HG02623 (cell line): ENCODE data around the gene ZNF670.
A peak's percentile ranks its signal among the peaks of the same experiment; 100 is the strongest.

Experiments used
- ATAC-seq: cut with Tn5 transposase; IDR thresholded peaks from one replicate; pipeline ENCODE4 v1.9.1; 2021; ENCODE audit warnings: moderate library complexity; ENCODE audit not compliant: unreplicated experiment

ZNF670 gene

DNA sequence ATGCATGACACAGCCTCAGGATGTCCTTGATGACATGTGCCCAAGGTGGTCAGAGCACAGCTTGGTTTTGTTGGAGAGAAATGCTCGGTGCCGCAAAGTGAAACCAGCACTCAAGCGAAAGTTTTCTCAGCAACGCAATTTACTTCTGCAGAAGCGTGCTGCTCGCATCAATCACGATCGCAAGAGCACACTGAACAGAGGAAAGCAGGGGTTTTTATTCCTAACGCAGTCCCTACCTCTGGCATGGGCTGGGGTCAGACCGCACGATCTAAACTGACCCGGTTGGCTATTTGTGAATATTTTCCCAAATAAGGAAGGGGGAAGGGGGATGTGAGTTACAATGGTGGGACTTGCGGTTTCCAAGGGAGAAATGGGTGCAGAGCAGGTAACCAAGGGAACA, 26.4 kb upstream of the ZNF670 start:
- ATAC-seq = no peak

DNA sequence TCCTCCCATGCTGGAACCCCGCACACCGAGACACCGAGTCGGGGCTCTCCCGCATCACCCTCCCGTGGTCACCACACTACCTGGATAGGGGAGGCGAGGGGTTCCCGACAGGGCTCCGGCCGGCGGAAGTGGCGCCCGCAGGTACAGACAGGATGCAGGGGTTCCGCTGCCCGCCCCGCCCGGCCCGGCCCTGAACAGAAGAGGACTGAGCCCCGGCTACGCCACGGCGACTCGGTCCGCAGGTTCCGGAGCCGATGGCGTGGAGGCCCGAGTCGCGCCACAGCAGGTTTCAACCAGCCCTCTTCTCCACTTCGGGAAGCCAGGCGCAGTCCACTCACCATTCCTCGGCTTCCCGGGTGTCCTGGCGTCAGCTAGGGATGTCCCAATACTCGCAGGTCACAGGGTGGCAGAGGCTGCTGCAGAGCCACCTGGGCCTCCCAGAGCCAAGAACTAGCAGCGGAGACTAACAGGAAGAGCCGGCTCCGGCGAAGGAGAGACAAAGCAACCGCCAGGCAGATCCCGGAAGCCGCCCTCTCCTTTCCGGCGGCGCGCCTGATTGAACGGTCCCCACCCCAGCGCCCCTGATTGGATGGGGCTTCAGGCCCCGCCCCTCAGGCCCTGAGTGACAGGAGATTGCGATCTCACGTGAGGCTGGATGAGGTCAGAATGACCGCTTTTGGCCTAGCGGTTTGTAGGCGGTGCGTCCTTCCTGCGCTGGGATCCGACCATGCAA, 25.4 kb upstream of the ZNF670 start, which contains the start of gene ZNF669:
Gene ZNF669 (minus strand): TSS at position 498 of the 733 bp plus-strand sequence. CDS start 157 bp downstream, at position 341.
- ATAC-seq = peak; percentile 99

DNA sequence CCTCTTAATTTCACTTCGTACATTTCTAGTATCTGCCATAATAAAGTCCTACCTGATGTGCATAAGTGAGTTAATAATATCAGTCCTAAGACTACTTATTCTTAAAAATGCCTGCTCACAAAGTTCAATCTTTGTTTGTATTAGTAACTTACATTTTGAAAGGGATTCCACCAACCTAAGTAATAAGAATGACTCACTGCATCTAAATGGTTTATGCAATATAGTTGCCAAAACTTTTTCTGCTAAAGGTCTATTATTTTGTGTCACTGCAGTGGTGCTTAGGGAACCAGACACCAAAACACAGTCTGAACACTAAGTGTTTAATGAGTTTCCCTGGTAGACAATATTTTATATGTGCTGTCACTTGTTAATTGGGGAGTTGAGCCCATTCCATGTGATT, 23.8 kb upstream of the ZNF670 start:
- no peak for ATAC-seq

DNA sequence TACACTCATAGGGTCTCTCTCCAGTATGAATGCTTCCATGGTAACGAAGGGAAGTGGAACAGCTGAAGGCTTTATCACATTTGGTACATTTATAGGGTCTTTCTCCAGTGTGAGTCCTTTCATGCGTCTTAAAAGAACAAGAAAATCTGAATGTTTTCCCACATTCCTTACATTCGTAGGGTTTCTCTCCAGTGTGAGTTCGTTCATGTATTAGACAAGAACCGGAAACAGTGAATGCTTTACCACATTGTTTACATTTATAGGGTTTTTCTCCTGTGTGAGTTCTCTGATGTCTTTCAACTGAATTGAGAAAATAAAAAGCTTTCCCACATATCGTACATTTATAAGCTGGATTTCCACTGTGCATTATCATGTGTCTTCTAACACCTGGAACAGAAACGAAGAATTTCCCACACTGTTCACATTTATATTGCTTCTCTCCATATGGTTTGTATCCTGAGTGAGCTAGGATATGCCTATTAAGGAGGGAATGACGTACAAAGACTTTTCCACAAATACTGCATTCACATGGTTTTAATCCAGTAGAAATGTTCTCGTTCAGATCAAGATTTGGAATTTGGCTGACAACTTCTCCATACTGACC, 22.2 kb upstream of the ZNF670 start:
- ATAC-seq = no peak

DNA sequence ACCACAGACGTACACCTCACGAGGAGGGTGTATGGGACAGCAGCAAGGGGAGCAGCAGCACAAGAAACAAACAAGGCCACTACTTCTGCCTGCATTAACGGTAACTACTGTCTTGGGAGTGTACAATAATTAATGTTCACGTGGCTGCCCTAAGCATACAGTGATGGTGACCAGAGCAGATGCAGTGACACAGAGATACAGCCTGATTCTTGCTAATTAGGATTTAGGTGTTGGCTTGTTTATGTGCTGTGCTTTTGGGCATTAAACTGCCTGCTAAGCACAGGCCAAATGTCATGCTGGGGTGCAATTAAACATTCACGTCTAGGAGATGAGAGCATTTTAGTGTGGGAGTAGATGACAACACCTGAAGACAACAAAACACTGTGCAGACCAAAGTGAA, 18.3 kb upstream of the ZNF670 start:
- ATAC-seq = no peak

DNA sequence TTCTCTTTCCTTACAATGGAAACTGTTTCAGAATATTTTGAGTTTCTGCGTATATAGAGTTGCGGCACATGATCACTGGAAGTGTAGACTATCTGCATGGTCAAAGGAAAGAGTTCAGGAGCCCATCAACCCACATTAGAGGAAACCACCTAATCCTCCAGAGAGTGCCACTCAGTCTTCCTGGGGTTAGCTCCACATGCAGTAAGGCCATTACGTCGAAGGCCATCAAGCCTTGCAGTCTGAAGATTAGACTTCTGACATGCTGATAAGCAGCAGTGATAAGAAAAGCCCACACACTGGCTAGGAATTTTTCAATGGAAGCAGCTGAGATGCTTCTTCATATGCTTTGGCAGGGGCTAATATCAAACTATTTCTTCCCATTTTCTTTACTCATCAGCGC, 17.9 kb upstream of the ZNF670 start:
- ATAC-seq = no peak

DNA sequence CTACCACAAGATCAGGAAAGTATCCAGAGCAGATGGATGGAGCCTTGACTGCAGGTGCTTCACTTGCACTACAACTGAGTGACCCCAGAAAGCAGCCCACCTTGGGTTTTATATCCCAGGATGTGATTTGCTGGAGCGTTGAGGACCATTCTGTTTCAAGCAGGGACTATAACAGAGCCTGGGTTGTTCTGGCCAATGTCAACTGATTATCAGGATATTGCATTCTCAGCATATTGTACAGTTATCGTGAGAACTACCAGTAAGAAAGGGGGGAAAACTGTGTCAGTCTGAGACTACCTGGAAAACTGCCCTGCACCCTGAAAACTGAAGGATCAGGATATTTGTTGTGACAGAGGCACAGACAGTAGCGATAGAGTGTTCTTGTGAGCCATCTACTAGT, 17.5 kb upstream of the ZNF670 start:
- no peak for ATAC-seq

DNA sequence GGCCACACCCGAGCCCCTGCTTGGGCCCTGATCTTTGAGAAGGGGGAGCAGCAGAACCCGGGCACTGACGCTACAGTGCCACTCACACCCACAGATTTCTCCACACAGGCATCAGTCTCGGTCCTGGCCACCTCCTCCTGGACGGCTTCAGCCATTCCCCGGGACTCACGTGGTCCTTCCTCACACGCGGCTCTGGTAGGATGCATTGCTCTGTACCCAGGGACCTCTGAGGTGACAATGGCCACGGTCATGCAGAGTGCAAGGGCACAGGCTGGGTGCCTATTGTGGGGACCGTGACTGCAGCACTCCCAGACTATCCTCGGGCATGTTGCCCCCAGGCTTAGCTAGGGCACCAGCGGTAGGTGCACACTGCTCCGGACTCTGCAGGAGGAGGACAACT, 11.8 kb upstream of the ZNF670 start:
- ATAC-seq = no peak

DNA sequence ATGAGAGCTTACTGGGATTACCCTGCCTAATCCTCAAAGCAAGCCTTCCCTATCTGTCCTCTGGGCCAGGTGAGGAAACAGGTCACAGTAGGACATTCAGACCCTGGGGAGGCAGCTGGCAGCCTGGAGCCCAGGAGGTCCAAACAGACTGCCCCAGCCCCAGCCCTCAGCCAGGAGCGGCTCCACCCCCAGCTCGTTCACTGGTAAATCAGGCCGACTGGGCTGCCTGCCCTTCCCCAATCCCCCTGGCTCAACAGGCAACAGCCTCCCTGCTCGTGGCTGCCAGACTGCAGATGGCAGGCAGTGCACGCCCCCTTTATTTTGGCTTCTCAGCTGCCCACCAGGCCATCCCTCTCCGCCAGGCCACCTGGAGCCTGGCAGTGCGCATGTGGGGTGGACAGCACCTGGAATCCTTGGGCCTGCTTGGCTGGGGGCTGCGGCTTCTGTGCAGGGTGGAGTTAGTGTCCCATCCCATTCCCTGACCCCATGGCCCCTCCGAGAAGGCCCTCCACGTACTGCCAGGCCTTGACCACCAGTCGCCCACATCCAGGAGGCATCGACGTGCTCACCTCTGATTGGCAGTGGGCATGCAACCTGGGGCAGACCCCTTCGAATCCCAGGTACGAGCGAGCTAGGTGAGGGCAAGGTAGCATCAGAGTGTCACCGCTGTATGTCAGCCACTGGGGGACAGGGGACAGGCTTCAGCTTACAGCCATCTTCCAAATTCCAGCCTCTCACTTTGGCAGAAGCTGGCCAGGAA, 11.2 kb upstream of the ZNF670 start:
- ATAC-seq = no peak

DNA sequence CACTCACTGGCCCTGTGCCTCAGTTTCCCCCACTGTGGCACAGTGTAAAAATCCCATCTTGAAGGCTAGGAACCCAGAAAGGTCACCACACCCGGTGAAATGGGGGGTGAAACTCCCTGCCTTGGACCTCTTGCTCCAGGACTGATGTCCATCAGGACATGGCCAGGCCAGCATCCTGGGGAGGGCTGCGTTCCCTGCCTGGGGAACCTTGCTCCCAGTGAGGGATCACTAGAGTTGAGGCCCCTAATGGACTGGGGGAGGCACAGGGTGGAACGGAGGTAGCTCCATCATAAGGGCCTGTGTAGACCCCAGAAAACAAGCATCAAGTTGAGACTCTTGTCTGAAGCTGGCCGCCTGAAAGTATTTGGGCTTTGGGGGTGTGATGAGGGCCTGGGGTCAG, 10.4 kb upstream of the ZNF670 start:
- ATAC-seq = no peak

DNA sequence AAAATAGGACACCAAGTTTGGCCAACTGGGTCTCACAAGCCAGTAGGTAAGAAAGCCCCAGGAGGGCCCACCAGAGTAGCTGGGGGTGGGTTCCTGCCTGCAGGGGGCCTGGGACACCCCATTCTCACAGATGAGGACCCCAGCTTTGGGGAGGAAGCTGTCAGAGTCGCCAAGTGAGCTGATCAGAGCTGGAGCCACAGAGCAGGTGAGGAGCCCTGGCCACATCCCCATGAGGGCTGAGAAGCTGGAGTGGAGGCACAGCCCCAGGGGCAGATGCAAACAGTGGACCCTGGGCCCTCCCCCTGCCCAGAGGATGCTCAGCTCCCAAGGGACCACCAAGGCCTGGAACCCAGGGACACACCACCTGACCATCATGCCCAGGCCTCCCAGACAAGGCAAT, 8.6 kb upstream of the ZNF670 start:
- no peak for ATAC-seq

DNA sequence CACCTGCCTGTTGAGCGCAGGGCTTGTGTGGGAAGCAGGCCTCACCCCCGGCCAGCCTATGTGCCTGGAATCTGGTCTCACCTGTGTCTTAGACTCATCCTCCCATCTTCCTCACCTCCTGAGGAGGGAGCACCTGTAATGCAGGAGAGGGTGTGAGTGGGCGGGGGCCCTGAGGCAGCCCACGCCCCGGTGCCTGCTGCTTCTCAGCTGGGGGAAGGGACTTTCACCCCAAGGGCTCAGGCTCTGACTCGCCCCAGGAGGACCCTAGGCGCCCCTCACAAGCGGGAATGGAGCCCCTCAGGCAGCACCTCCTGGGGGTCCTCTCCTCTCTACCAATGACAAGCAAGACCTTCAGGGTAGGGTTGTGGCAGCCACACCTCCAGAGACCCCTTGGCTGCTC, 6.7 kb upstream of the ZNF670 start:
- ATAC-seq = no peak

DNA sequence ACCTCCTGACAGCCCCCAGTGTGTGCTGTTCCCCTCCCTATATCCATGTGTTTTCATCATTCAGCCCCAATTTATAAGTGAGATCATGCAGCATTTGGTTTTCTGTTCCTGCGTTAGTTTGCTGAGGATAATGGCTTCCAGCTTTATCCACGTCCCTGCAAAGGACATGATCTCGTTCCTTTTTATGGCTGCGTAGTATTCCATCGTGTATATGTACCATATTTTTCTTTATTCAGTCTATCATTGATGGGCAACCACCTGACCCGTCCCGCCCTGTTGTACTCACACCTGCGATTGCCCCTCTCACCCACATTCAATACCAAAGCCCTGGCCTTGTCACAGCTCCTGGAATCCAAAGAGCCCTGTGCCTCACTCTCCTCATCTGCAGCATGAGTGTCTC, 6.2 kb upstream of the ZNF670 start:
- no peak for ATAC-seq

DNA sequence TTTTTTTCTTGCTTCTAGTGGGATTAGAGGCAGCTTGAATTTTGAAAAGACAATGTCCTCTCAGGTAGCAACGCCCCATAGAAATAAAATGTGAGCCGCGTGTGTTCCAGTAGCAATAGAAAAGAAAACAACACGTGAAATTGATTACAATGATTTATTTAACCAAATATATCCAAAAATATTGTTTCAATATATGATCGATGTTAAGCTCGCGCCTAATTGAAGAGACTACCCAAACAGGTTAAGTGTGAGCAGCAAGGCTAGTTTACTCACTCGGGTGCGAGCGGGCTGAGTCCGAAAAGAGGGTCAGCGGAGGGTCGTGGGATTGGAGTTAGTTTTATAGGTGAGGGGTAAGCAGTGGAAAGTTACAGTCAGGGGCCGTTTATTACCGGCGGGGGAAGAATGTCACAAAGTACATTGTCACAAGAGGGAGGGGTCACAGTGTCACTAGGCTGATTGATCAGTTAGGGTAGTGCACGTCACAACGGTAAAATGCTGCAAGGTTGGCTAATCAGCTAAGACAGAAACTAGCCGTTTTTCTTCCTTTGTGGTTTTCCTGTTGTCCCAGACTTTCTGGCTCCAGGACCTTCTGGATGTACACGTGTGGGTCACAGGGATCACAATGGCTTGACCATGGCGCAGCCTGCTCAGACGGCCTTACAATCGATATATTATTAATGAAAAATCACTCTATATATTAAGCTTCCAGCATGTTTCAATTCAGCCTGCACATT, 697 bp upstream of the ZNF670 start:
- no peak for ATAC-seq

DNA sequence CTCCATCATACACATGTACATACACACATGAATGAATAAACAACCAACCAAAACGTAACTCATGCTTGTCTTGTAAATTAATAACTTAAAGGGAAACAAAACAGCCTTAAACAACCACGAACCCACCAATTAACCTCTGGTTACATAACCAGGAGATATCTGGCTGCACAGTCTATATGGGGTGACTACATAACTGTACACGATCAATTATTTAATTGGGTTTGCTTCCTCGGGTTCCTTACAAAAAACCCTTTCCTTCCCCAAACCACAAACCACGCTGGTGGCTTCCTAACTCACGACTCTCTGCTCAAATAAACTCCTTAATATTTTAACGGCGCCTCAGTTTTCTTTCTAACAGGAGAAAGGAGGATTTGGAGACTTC, 744 bp downstream of the ZNF670 start:
- no peak for ATAC-seq

DNA sequence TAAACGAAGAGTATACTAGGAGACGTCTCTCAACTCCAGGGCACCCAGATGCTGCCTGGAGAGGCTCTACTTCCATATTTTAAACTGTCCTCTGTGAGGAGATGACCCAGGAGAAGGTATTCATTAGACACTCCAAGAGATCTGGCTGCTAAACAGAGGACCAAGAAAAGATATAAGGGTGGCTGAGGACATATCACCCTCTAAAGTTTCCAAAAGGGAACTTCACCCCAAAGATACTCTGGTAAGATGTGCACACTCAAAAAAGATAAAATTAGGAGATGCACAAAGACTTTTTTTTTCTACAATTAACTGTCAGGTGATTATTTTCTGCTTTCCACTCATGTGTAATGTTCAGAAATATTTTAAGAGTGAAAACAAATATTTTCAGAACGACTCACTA, 1.4 kb downstream of the ZNF670 start:
- no peak for ATAC-seq

DNA sequence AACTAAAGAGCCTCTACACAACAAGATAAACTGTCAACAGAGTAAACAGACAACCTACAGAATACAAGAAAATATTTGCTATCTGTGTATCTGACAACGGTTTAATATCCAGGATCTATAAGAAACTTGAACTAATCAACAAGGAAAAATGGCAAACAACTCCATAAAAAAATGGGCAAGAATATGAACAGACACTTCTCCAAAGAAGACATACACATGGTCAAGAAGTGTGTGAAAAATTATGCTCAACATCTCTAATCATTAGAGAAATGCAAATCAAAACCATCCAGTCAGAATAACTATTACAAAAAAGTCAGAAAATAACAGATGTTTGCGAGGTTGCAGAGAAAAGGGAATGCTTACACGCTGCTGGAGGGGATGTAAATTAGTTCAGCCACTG, 8.0 kb downstream of the ZNF670 start:
- no peak for ATAC-seq

DNA sequence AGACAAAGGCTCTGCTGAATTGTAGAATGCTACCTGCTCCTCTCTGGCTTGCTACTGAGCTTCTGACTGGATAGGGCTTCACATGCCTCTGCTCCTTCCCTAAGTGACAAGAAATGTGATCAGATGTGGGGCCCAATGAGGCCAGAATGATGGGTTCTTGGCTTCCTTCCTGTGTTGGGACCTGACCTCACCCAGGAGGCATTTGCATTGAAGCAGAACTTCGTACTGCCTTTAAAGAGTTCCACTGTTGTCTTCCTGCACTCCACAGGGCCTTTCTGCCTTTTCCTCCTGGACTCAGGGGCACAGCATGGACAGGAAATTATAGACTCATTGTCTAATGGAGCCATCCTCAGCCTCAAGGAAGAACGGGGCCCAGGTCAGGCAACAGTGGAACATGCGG, 14.3 kb downstream of the ZNF670 start:
- ATAC-seq = no peak

DNA sequence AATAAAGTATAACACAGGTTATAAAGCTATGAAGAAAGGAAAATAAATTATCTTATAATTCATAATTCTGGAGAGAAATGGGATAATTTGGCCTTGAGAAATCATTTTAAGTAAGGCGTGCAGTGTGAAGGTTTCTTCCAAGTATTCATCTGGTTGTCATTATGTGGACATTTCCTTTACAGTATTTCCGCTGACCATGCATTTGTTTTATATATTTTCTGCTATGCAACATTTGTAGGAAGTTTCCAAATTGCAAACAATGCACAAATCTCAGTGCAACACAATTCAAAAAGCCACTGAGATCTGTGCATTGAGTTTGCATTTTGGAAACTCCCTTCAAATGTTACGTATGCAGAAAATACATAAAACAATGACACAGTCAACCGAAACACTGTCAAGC, 17.8 kb downstream of the ZNF670 start:
- ATAC-seq = no peak

DNA sequence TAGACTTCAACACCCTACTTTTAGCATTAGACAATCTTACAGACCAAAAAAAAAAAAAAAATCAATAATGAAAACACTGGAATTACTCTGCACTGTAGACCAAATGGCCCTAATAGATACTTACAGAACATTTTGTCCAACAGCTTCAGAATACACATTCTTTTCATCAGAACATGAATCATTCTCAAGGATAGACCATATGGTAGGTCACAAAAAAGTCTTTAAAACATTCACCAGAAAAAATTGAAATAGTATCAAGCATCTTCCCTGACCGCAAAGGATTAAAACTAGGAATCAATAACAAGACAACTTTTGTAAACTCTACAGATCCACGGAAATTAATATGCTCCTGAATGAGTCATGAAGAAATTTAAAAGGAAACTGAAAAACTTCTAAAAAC, 22.5 kb downstream of the ZNF670 start:
- no peak for ATAC-seq

DNA sequence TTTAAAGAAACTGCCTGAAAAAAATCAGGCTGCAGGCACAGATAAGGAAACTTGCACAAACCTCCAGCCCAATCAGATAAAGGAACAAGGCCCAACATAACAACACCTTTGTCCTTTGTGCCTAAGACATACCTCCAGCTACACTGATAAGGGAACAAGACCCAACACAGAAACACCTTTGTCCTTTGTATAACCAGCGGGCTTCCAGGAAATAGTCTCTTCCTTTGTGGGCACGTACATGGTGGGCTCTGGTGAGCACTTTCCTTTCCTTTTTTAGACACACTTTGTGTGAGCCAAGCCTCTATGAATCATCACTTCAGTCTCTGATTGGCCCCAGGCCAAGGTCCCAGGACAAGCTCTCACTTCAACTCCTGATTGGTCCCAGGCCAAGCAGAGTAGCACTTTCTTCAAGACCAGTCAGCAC, 23.6 kb downstream of the ZNF670 start:
- no peak for ATAC-seq

DNA sequence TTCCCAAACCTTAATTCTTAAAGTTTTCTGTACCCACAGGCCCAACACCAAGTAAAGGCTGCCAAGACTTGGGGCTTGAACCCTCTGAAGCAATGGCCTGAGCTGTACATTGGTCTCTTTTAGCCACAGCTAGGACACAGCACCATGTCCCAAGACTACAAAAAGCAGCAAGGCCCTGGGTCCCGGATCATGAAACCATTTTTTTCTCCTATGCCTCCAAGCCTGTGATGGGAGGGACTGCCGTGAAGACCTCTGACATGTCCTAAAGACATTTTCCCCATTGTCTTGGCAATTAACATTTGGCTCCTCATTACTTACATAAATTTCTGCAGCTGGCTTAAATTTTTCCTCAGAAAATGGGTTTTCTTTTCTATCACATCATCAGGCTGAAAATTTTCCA, 30.9 kb downstream of the ZNF670 start:
- no peak for ATAC-seq
